GM12878 (cell line): ENCODE measurements around the gene ANKMY1. TPM values are rescaled to one million over a fixed set of nuclear protein-coding genes. Genes with fewer than 3 reads are reported as not detected.

Experiments
- ATAC-seq: fragments of 200-7000 bp; cut with Tn5 transposase; 3 replicates; pipeline ENCODE4 v1.9.1; 2020; ENCODE audit warnings: mild to moderate bottlenecking, moderate library complexity
- BruUV-seq: library from RNA; stranded (reverse); fragments of 400-500 nt; replicated peaks from 2 replicates; lab custom pipeline; 2021; lab: Mats Ljungman, UMichigan
- CTCF ChIA-PET: fragments of 300-600 bp; sonication (Branson Sonifier 250); formaldehyde crosslinking; extraction: SDS; loops from one replicate; lab custom pipeline; 2021; ENCODE audit warnings: inconsistent platforms; lab: Yijun Ruan, JAX
- POLR2A ChIA-PET: fragments of 350-600 bp; formaldehyde crosslinking; extraction: SDS; loops from one replicate; lab custom pipeline; 2021; ENCODE audit warnings: inconsistent platforms; lab: Charles Lee
- RAD21 ChIA-PET: fragments of 300-600 bp; sonication (Branson Sonifier 250); formaldehyde crosslinking; loops from one replicate; lab custom pipeline; 2023; ENCODE audit warnings: antibody characterized with exemption; ENCODE audit not compliant: unreplicated experiment; lab: Charles Lee
- SMC1A ChIA-PET: fragments of 300-600 bp; sonication (Branson Sonifier 250); formaldehyde crosslinking; loops from one replicate; lab custom pipeline; 2023; ENCODE audit not compliant: unreplicated experiment, uncharacterized antibody; lab: Charles Lee
- DNase-seq: peaks from one replicate; pipeline ENCODE4 v3.0.0-alpha.2; 2011; ENCODE audit warnings: low read depth, low spot score
- FAIRE-seq: peaks from 3 replicates; lab custom pipeline; 2011; peaks lifted over from hg19 to GRCh38; lab: Jason Lieb, UNC
- H2AFZ ChIP-seq: 2 replicates; pipeline ENCODE4 v1.6.0; 2011; ENCODE audit warnings: low read depth, low read length, control low read depth; ENCODE audit not compliant: control insufficient read depth
- H3K27ac ChIP-seq: 2 replicates; pipeline ENCODE4 v1.5.1; 2011; ENCODE audit warnings: control low read depth; ENCODE audit not compliant: control insufficient read depth, insufficient read depth
- H3K27me3 ChIP-seq, 2 experiments: replicated peaks in 1 of 2; 2 replicates each; pipeline versions ENCODE4 v1.6.0 to v1.6.1; 2011; ENCODE audit warnings: low read length in 1 of 2; ENCODE audit not compliant: control insufficient read depth in 2 of 2, insufficient read depth in 2 of 2
- H3K36me3 ChIP-seq, 2 experiments: 2 replicates each; pipeline ENCODE4 v1.5.1; 2011; ENCODE audit warnings: low read length in 1 of 2; ENCODE audit not compliant: control insufficient read depth in 2 of 2, insufficient read depth in 2 of 2
- H3K4me1 ChIP-seq: 2 replicates; pipeline ENCODE4 v1.6.1; 2011; ENCODE audit warnings: mild to moderate bottlenecking, low read length, moderate library complexity, mixed read lengths; ENCODE audit not compliant: control insufficient read depth, insufficient read depth
- H3K4me2 ChIP-seq: 2 replicates; pipeline ENCODE4 v1.6.0; 2011; ENCODE audit warnings: control low read depth; ENCODE audit not compliant: control insufficient read depth, insufficient read depth
- H3K4me3 ChIP-seq: fragments of 200-600 bp; sonication (generic); 2 replicates; pipeline ENCODE4 v1.5.1; 2016
- H3K79me2 ChIP-seq: 2 replicates; pipeline ENCODE4 v1.6.0; 2011; ENCODE audit warnings: low read length; ENCODE audit not compliant: control insufficient read depth, insufficient read depth
- H3K9ac ChIP-seq: 2 replicates; pipeline ENCODE4 v1.8.0; 2011; ENCODE audit warnings: low read length, control low read depth, mixed read lengths; ENCODE audit not compliant: control insufficient read depth, insufficient read depth
- H3K9me3 ChIP-seq: replicated peaks from 3 replicates; pipeline ENCODE4 v1.5.1; 2011; ENCODE audit warnings: mild to moderate bottlenecking, low read length; ENCODE audit not compliant: control insufficient read depth, insufficient read depth
- H4K20me1 ChIP-seq: 2 replicates; pipeline ENCODE4 v1.6.0; 2011; ENCODE audit not compliant: control insufficient read depth, insufficient read depth
- EED ChIP-seq: sonication (generic); IDR thresholded peaks from 2 replicates; pipeline ENCODE4 v1.6.1; 2016; ENCODE audit warnings: antibody characterized with exemption, low read depth
- LARP7 ChIP-seq: fragments of 450-650 bp; IDR thresholded peaks from 2 replicates; pipeline ENCODE4 v1.6.1; 2017; ENCODE audit warnings: mild to moderate bottlenecking
- MTA2 ChIP-seq: fragments of 450-650 bp; IDR thresholded peaks from 2 replicates; pipeline ENCODE4 v1.6.1; 2016; ENCODE audit warnings: low read depth, mild to moderate bottlenecking, moderate library complexity
- NRF1 ChIP-seq: conservative IDR thresholded peaks from 2 replicates; pipeline ENCODE4 v1.6.1; 2011; ENCODE audit warnings: mild to moderate bottlenecking, low read depth, low read length, improper control_type of control experiment
- POLR2AphosphoS5 ChIP-seq: IDR thresholded peaks from 2 replicates; pipeline ENCODE4 v1.6.1; 2011; ENCODE audit warnings: mild to moderate bottlenecking, low read length, inconsistent platforms
- RUNX3 ChIP-seq: IDR thresholded peaks from 2 replicates; pipeline ENCODE4 v1.6.1; 2012; ENCODE audit warnings: low read length, inconsistent platforms
- SMAD1 ChIP-seq: fragments of 450-650 bp; IDR thresholded peaks from 2 replicates; pipeline ENCODE4 v1.6.1; 2018; ENCODE audit warnings: mild to moderate bottlenecking, low read depth; ENCODE audit not compliant: partially characterized antibody
- STAT1 ChIP-seq: fragments of 450-650 bp; conservative IDR thresholded peaks from 2 replicates; pipeline ENCODE4 v1.6.1; 2014; ENCODE audit warnings: antibody characterized with exemption, mild to moderate bottlenecking
- YBX1 ChIP-seq: fragments of 450-650 bp; IDR thresholded peaks from 2 replicates; pipeline ENCODE4 v1.6.1; 2016; ENCODE audit warnings: antibody characterized with exemption
- ZSCAN29 ChIP-seq: fragments of 450-650 bp; IDR thresholded peaks from 2 replicates; pipeline ENCODE4 v1.6.1; 2017; ENCODE audit warnings: mild to moderate bottlenecking, moderate library complexity
- WGBS: methylation state at CpG from one replicate; pipeline ENCODE4 v1.1.6; 2016; ENCODE audit warnings: low lambda C conversion rate; ENCODE audit not compliant: insufficient replicate concordance, insufficient coverage; ENCODE audit errors: missing lambda C conversion rate; 5-methylcytosine and 5-hydroxymethylcytosine counted together
- in situ Hi-C: fragments of 300-500 bp; cut with MboI; formaldehyde crosslinking; loops from 9 replicates; pipeline ENCODE4 v1.14.3; 2018; ENCODE audit warnings: mixed read lengths
- intact Hi-C: fragments of 100-400 bp; cut with micrococcal nuclease; formaldehyde crosslinking; loops from one replicate; pipeline ENCODE4 v1.14.2; 2022; ENCODE audit not compliant: unreplicated experiment
- polyA plus RNA-seq, 11 experiments: library from polyadenylated mRNA; depleted of rRNA in 4 of 11; unstranded in 6 of 11; stranded (reverse) in 5 of 11; fragments of >200 nt; fragmentation: Nextera tagmentation in 4 of 11; fragmentation: Illumina TruSeq in 1 of 11; extraction: Ambion mirVana in 4 of 11; extraction: Trizol in 1 of 11; gene quantifications; 1 replicate in 1 of 11; 2 replicates in 10 of 11; pipeline versions ENCODE4 v1.2.1 to v1.2.3, GENCODE V29; 2011 to 2016; ENCODE audit warnings: inconsistent platforms in 2 of 11, missing spikeins in 2 of 11, low read depth in 1 of 11
- total RNA-seq, 4 experiments: library from RNA; depleted of rRNA in 3 of 4; stranded (reverse); fragments of >200 nt in 3 of 4; fragmentation: Illumina TruSeq in 1 of 4; extraction: Trizol in 1 of 4; gene quantifications; 2 replicates each; pipeline versions ENCODE4 v1.2.1 to v1.2.3, GENCODE V29; 2013 to 2021
- TF ChIP-seq, protein P1 (sequence below): fragments of 450-650 bp; IDR thresholded peaks from 2 replicates; pipeline ENCODE4 v1.6.1; 2017; ENCODE audit warnings: mild to moderate bottlenecking
- TF ChIP-seq, protein P2 (sequence below), 3 experiments: IDR thresholded peaks in 2 of 3; conservative IDR thresholded peaks in 1 of 3; 2 replicates each; pipeline ENCODE4 v1.5.1; 2011; ENCODE audit warnings: low read depth in 3 of 3, low read length in 3 of 3, mild to moderate bottlenecking in 3 of 3, control low read depth in 2 of 3, moderate library complexity in 2 of 3, inconsistent platforms in 1 of 3, mixed read lengths in 1 of 3; ENCODE audit not compliant: control insufficient read depth in 2 of 3, insufficient read depth in 1 of 3; ENCODE audit errors: extremely low read depth in 1 of 3
- TF ChIP-seq, protein P3 (sequence below): fragments of 450-650 bp; IDR thresholded peaks from 2 replicates; pipeline ENCODE4 v1.6.1; 2018; ENCODE audit warnings: borderline replicate concordance, mild to moderate bottlenecking; ENCODE audit not compliant: partially characterized antibody
- TF ChIP-seq, protein P4 (sequence below): IDR thresholded peaks from 2 replicates; pipeline ENCODE4 v1.6.1; 2011; ENCODE audit warnings: borderline replicate concordance, low read depth, mild to moderate bottlenecking, moderate library complexity, low read length; ENCODE audit not compliant: insufficient read depth, poor library complexity, severe bottlenecking

The ANKMY1 gene
- total and polyA plus RNA-seq, 10 of the 15 experiments (the other 5 are each of a cell fraction or from before 2014, with no cell fraction given) = 1.1 to 15.3 (median 11.1) TPM

DNA sequence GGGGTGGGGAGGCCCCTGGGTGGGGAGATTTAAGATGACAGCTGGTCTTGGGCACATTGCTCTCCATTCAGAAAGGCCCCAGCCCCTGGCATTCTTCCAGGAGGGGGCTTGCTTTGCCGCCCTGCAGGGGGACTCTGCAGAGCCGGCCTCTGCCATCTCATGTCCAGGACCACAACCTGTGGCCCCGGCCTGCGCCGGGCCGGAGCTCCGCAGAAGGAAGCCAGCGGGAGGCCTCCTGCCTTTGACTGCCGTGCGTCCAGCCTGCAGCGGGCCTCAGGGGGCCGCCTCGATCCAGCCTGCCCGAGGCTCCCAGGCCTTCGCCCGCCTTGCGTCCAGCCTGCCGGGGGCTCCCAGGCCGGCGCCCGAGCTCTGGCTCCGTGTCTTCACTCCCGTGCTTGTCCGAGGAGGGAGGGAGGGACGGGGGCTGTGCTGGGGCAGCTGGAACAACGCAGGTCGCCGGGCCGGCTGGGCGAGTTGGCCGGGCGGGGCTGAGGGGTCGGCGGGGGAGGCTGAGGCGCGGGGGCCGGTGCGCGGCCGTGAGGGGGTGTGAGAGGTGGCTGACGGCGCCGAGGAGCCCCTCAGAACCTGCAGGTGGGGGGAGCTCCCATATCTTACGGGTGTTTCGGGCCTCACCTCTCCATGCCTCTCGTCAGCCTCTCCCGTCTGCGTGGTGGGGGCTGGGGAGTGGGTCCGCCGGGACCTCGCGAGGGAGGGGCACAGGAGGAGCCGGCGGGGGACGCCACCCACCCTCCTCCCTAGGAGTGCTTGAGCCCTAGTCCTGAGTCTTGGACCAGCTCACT is 101.9 kb downstream of the ANKMY1 start:
- Histone ChIP-seq H3K79me2 (no peaks in the 10 kb centered on the region), H3K9me3 (no peaks in the 10 kb centered on the region), H3K9ac (no peak overlapping the region), H3K4me2 (no peak overlapping the region), H3K36me3 (no peaks in the 10 kb centered on the region), H2AFZ (no peak overlapping the region), H3K4me3 (no peak overlapping the region), H3K4me1 (no peaks in the 10 kb centered on the region), H3K27me3 (peaks cover 11 to 12% of the 10 kb centered on the region in 2 experiments), H4K20me1 (no peaks in the 10 kb centered on the region), H3K27ac (no peak overlapping the region)
- in situ Hi-C loops (no loop called here), intact Hi-C loops (no loop called here)
- FAIRE-seq (no peak), ATAC-seq (no peak), DNase-seq (no peak)
- no TSS peak for BruUV-seq
- ChIA-PET SMC1A (no interaction called here), CTCF (no interaction called here), RAD21 (no interaction called here), POLR2A (no interaction called here)
- 32% methylated on average over 32 of the region's 55 CpGs for WGBS
- TF ChIP-seq STAT1 (no peak), LARP7 (no peak), EED (no peak), SMAD1 (no peak), POLR2AphosphoS5 (no peak), NRF1 (no peak), MTA2 (no peak), ZSCAN29 (no peak), RUNX3 (no peak), YBX1 (no peak)
- TF ChIP-seq, protein P1, sequence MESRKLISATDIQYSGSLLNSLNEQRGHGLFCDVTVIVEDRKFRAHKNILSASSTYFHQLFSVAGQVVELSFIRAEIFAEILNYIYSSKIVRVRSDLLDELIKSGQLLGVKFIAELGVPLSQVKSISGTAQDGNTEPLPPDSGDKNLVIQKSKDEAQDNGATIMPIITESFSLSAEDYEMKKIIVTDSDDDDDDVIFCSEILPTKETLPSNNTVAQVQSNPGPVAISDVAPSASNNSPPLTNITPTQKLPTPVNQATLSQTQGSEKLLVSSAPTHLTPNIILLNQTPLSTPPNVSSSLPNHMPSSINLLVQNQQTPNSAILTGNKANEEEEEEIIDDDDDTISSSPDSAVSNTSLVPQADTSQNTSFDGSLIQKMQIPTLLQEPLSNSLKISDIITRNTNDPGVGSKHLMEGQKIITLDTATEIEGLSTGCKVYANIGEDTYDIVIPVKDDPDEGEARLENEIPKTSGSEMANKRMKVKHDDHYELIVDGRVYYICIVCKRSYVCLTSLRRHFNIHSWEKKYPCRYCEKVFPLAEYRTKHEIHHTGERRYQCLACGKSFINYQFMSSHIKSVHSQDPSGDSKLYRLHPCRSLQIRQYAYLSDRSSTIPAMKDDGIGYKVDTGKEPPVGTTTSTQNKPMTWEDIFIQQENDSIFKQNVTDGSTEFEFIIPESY = no peak
- TF ChIP-seq, protein P2, sequence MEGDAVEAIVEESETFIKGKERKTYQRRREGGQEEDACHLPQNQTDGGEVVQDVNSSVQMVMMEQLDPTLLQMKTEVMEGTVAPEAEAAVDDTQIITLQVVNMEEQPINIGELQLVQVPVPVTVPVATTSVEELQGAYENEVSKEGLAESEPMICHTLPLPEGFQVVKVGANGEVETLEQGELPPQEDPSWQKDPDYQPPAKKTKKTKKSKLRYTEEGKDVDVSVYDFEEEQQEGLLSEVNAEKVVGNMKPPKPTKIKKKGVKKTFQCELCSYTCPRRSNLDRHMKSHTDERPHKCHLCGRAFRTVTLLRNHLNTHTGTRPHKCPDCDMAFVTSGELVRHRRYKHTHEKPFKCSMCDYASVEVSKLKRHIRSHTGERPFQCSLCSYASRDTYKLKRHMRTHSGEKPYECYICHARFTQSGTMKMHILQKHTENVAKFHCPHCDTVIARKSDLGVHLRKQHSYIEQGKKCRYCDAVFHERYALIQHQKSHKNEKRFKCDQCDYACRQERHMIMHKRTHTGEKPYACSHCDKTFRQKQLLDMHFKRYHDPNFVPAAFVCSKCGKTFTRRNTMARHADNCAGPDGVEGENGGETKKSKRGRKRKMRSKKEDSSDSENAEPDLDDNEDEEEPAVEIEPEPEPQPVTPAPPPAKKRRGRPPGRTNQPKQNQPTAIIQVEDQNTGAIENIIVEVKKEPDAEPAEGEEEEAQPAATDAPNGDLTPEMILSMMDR (IDR thresholded peaks at IDR 0.05 in 2 of 3, conservative IDR thresholded peaks at IDR 0.05 in 1 of 3; ENCODE audit: control insufficient read depth in 2 of 3, extremely low read depth in 1 of 3, insufficient read depth in 1 of 3, low read depth in 3 of 3, low read length in 3 of 3) = no peak
- TF ChIP-seq, protein P3, sequence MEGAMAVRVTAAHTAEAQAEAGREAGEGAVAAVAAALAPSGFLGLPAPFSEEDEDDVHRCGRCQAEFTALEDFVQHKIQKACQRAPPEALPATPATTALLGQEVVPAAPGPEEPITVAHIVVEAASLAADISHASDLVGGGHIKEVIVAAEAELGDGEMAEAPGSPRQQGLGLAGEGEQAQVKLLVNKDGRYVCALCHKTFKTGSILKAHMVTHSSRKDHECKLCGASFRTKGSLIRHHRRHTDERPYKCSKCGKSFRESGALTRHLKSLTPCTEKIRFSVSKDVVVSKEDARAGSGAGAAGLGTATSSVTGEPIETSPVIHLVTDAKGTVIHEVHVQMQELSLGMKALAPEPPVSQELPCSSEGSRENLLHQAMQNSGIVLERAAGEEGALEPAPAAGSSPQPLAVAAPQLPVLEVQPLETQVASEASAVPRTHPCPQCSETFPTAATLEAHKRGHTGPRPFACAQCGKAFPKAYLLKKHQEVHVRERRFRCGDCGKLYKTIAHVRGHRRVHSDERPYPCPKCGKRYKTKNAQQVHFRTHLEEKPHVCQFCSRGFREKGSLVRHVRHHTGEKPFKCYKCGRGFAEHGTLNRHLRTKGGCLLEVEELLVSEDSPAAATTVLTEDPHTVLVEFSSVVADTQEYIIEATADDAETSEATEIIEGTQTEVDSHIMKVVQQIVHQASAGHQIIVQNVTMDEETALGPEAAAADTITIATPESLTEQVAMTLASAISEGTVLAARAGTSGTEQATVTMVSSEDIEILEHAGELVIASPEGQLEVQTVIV = no peak
- TF ChIP-seq, protein P4, sequence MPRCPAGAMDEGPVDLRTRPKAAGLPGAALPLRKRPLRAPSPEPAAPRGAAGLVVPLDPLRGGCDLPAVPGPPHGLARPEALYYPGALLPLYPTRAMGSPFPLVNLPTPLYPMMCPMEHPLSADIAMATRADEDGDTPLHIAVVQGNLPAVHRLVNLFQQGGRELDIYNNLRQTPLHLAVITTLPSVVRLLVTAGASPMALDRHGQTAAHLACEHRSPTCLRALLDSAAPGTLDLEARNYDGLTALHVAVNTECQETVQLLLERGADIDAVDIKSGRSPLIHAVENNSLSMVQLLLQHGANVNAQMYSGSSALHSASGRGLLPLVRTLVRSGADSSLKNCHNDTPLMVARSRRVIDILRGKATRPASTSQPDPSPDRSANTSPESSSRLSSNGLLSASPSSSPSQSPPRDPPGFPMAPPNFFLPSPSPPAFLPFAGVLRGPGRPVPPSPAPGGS = no peak
